Measurements from ENCODE around the gene CWC25. TPM values are rescaled to one million over a fixed set of nuclear protein-coding genes. Genes with fewer than 3 reads are reported as not detected.

The CWC25 gene
- total and polyA plus RNA-seq, 2 of the 13 experiments (the other 11 are each of a cell fraction or from before 2014, with no cell fraction given): 15.6 to 22.7 TPM

GRCh38 chr17:38800237-38800760 is 24.8 kb downstream of the CWC25 start (continued):
- TF ChIP-seq, protein P1, sequence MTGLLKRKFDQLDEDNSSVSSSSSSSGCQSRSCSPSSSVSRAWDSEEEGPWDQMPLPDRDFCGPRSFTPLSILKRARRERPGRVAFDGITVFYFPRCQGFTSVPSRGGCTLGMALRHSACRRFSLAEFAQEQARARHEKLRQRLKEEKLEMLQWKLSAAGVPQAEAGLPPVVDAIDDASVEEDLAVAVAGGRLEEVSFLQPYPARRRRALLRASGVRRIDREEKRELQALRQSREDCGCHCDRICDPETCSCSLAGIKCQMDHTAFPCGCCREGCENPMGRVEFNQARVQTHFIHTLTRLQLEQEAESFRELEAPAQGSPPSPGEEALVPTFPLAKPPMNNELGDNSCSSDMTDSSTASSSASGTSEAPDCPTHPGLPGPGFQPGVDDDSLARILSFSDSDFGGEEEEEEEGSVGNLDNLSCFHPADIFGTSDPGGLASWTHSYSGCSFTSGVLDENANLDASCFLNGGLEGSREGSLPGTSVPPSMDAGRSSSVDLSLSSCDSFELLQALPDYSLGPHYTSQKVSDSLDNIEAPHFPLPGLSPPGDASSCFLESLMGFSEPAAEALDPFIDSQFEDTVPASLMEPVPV (CRISPR knock-in tag; IDR thresholded peaks at IDR 0.05): no peak
- TF ChIP-seq ZNF766 (CRISPR knock-in tag; IDR thresholded peaks at IDR 0.05; ENCODE audit: borderline replicate concordance) (no peak), ZNF672 (CRISPR knock-in tag; IDR thresholded peaks at IDR 0.05) (no peak), SIX1 (CRISPR knock-in tag; IDR thresholded peaks at IDR 0.05; ENCODE audit: borderline replicate concordance) (no peak), HDAC1 (CRISPR knock-in tag; IDR thresholded peaks at IDR 0.05) (peak; percentile 24; the same call in 1 of the 2 replicates), ZNF788 (CRISPR knock-in tag; IDR thresholded peaks at IDR 0.05; ENCODE audit: borderline replicate concordance) (no peak), ZSCAN30 (CRISPR knock-in tag; IDR thresholded peaks at IDR 0.05) (no peak), ZNF431 (CRISPR knock-in tag; IDR thresholded peaks at IDR 0.05; ENCODE audit: borderline replicate concordance, low read depth) (no peak), ZSCAN29 (CRISPR knock-in tag; conservative IDR thresholded peaks at IDR 0.05) (no peak), ZNF333 (CRISPR knock-in tag; IDR thresholded peaks at IDR 0.05; ENCODE audit: borderline replicate concordance) (no peak), ZNF224 (CRISPR knock-in tag; IDR thresholded peaks at IDR 0.05) (no peak), SMC3 (IDR thresholded peaks at IDR 0.05; ENCODE audit: low read length) (no peak), E2F2 (CRISPR knock-in tag; IDR thresholded peaks at IDR 0.05; ENCODE audit: borderline replicate concordance) (no peak), SNRNP70 (IDR thresholded peaks at IDR 0.05; ENCODE audit: low read depth, low read length) (no peak), THAP11 (CRISPR knock-in tag; IDR thresholded peaks at IDR 0.05) (no peak), ZNF335 (CRISPR knock-in tag; IDR thresholded peaks at IDR 0.05) (no peak), TCF12 (IDR thresholded peaks at IDR 0.05) (no peak), TCF12 (CRISPR knock-in tag; IDR thresholded peaks at IDR 0.05) (no peak), PHF20 (CRISPR knock-in tag; IDR thresholded peaks at IDR 0.05) (no peak), WIZ (CRISPR knock-in tag; IDR thresholded peaks at IDR 0.05) (no peak), ZNF367 (CRISPR knock-in tag; IDR thresholded peaks at IDR 0.05; ENCODE audit: borderline replicate concordance) (no peak), ZFAT (CRISPR knock-in tag; conservative IDR thresholded peaks at IDR 0.05) (no peak)
- TF ChIP-seq, protein P2, sequence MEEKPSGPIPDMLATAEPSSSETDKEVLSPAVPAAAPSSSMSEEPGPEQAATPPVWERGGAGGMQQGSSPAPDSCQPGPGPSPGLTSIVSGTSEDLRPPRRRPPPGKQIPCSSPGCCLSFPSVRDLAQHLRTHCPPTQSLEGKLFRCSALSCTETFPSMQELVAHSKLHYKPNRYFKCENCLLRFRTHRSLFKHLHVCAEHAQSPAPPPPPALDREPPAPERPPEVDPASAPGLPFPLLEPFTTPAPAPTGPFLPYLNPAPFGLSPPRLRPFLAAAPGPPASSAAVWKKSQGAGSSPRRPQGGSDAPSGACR (CRISPR knock-in tag; IDR thresholded peaks at IDR 0.05): no peak
- TF ChIP-seq, protein P3, sequence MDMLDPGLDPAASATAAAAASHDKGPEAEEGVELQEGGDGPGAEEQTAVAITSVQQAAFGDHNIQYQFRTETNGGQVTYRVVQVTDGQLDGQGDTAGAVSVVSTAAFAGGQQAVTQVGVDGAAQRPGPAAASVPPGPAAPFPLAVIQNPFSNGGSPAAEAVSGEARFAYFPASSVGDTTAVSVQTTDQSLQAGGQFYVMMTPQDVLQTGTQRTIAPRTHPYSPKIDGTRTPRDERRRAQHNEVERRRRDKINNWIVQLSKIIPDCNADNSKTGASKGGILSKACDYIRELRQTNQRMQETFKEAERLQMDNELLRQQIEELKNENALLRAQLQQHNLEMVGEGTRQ (IDR thresholded peaks at IDR 0.05; ENCODE audit: low read depth, low read length): no peak
- TF ChIP-seq, protein P3 (CRISPR knock-in tag; IDR thresholded peaks at IDR 0.05; ENCODE audit: borderline replicate concordance): no peak

Measured in HepG2 (cell line).